ENCODE measurements around the gene RXFP3. TPM values are rescaled to one million over a fixed set of nuclear protein-coding genes. Genes with fewer than 3 reads are reported as not detected.

RXFP3 gene
- total and polyA plus RNA-seq, 2 of the 8 experiments (the other 6 are each of a cell fraction or from before 2014, with no cell fraction given), result 0.15 TPM; not detected in 1

DNA sequence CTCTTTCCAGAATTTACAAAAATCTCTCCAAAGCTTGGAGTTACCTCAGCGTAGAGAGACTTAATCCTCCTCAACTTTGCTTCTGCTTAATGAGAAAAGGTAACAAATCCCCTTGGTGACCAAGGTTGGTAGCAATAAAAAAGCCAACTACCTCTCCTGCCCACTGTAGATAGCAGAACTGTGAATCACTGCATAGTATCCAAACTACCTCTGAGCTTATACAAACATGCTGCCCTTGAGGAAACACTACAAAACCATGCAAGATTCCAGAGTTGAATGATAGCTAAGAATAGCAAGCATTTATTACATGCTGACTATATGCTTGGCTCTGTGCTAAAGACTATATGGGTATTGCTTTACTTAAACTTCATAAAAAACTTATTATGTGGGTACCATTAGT, 41.6 kb upstream of the RXFP3 start:
- H2BK15ac ChIP-seq (ENCODE audit: low read length), result no peak overlapping the region
- CTCF ChIA-PET (ENCODE audit: partially characterized antibody), result interaction anchor here (1.7 kb wide), 1 partner anchor 305 kb away, joined by 7 read pairs; no protein-coding TSS in a partner anchor
- H3K18ac ChIP-seq (ENCODE audit: extremely low read depth, low read length), result no peak overlapping the region
- FAIRE-seq (no peak), DNase-seq (ENCODE audit: low read depth in 1 of 2, low spot score in 2 of 2) (no peak)
- no peak overlapping the region for H3K4me2 ChIP-seq (ENCODE audit: insufficient read depth in 1 of 2, low read depth in 2 of 2, low read length in 2 of 2)
- no peak overlapping the region for H2BK120ac ChIP-seq (replicated peaks; ENCODE audit: low read depth, low read length)
- POLR2A ChIA-PET (ENCODE audit: partially characterized antibody), result no interaction called here
- H4K5ac ChIP-seq (ENCODE audit: insufficient read length, low read depth, low read length), result no peak overlapping the region
- no peak overlapping the region for H3K23ac ChIP-seq (ENCODE audit: insufficient read length)
- H3K79me2 ChIP-seq (ENCODE audit: control insufficient read depth in 1 of 2, insufficient read depth in 2 of 2, low read length in 2 of 2), result no peaks in the 10 kb centered on the region
- no peak overlapping the region for H2BK5ac ChIP-seq (ENCODE audit: low read depth, low read length)
- H3K4ac ChIP-seq (replicated peaks; ENCODE audit: insufficient read length, low read depth, low read length), result no peak overlapping the region
- H3K9me3 ChIP-seq (ENCODE audit: insufficient read depth in 2 of 2, low read depth in 1 of 2, low read length in 1 of 2), result no peaks in the 10 kb centered on the region
- H3K23me2 ChIP-seq (ENCODE audit: low read depth, low read length), result peaks cover 4% of the 10 kb centered on the region; the same call in 1 of the 2 replicates
- no peaks in the 10 kb centered on the region for H3K79me1 ChIP-seq (ENCODE audit: low read depth, low read length)
- no peak overlapping the region for H2BK20ac ChIP-seq (ENCODE audit: low read length)
- no peaks in the 10 kb centered on the region; a peak in 1 of 7 replicates for H3K27me3 ChIP-seq (replicated peaks in 1 of 4; ENCODE audit: control insufficient read depth in 3 of 4, extremely low read depth in 1 of 4, insufficient read depth in 3 of 4, low read length in 3 of 4)
- H3K14ac ChIP-seq (ENCODE audit: insufficient read length), result no peak overlapping the region
- no peak overlapping the region for H3K9ac ChIP-seq (replicated peaks in 1 of 4; ENCODE audit: extremely low read depth in 1 of 4, low read depth in 3 of 4, low read length in 3 of 4)
- H2AFZ ChIP-seq (ENCODE audit: low read length), result no peak overlapping the region
- no peak overlapping the region for H4K8ac ChIP-seq (ENCODE audit: extremely low read depth, insufficient read depth, low read length)
- H3K4me3 ChIP-seq (ENCODE audit: extremely low read depth in 1 of 4, insufficient read depth in 2 of 4, low read depth in 3 of 4, low read length in 4 of 4), result no peak overlapping the region
- H3K27ac ChIP-seq (ENCODE audit: low read depth, low read length), result no peak overlapping the region
- no peak overlapping the region for H3K56ac ChIP-seq (replicated peaks; ENCODE audit: insufficient read length, low read depth, low read length)
- H4K91ac ChIP-seq (replicated peaks; ENCODE audit: insufficient read length, low read length), result no peak overlapping the region
- peaks cover 4 to 18% (median 10%) of the 10 kb centered on the region in 4 experiments for H3K4me1 ChIP-seq (replicated peaks in 1 of 4; ENCODE audit: control insufficient read depth in 3 of 4, insufficient read depth in 4 of 4, low read length in 3 of 4)
- 91% methylated on average over 1 of the region's 1 CpG; no CpG with 5 or more reads in 1 of the 2 experiments for WGBS, 2 experiments (ENCODE audit: extremely low coverage in 1 of 2, insufficient coverage in 1 of 2, insufficient read length in 1 of 2, insufficient replicate concordance in 2 of 2, low coverage in 1 of 2, low lambda C conversion rate in 2 of 2, missing lambda C conversion rate in 1 of 2)
- no peak overlapping the region for H2AK5ac ChIP-seq (ENCODE audit: low read depth, low read length)
- no peak overlapping the region for H2BK12ac ChIP-seq (ENCODE audit: low read depth, low read length)
- TF ChIP-seq TBP (IDR thresholded peaks at IDR 0.05; ENCODE audit: low read depth, low read length) (no peak), KDM4A (IDR thresholded peaks at IDR 0.05; ENCODE audit: low read depth, low read length, severe bottlenecking) (no peak), BCL11A (IDR thresholded peaks at IDR 0.05; ENCODE audit: low read depth in 2 of 2, low read length in 2 of 2) (no peak), CBX5 (IDR thresholded peaks at IDR 0.05; ENCODE audit: low read depth, low read length) (no peak), SRF (IDR thresholded peaks at IDR 0.05; ENCODE audit: low read depth, low read length) (no peak), GABPA (IDR thresholded peaks at IDR 0.05; ENCODE audit: borderline replicate concordance, insufficient read depth, low read length) (no peak), CHD1 (IDR thresholded peaks at IDR 0.05; ENCODE audit: low read depth, low read length) (no peak), POLR2A (IDR thresholded peaks at IDR 0.05; ENCODE audit: control extremely low read depth in 1 of 2, low read depth in 2 of 2, low read length in 2 of 2) (no peak), POU5F1 (IDR thresholded peaks at IDR 0.05; ENCODE audit: low read depth, low read length) (no peak), YY1 (IDR thresholded peaks at IDR 0.05; ENCODE audit: low read depth, low read length) (no peak), JUND (IDR thresholded peaks at IDR 0.05; ENCODE audit: low read length) (no peak)
- TF ChIP-seq, protein P1, sequence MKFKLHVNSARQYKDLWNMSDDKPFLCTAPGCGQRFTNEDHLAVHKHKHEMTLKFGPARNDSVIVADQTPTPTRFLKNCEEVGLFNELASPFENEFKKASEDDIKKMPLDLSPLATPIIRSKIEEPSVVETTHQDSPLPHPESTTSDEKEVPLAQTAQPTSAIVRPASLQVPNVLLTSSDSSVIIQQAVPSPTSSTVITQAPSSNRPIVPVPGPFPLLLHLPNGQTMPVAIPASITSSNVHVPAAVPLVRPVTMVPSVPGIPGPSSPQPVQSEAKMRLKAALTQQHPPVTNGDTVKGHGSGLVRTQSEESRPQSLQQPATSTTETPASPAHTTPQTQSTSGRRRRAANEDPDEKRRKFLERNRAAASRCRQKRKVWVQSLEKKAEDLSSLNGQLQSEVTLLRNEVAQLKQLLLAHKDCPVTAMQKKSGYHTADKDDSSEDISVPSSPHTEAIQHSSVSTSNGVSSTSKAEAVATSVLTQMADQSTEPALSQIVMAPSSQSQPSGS (IDR thresholded peaks at IDR 0.05; ENCODE audit: low read length), result no peak
- no peaks in the 10 kb centered on the region for H4K20me1 ChIP-seq (replicated peaks in 1 of 2; ENCODE audit: control insufficient read depth in 1 of 2, insufficient read depth in 2 of 2, low read length in 2 of 2)
- no peaks in the 10 kb centered on the region for H3K36me3 ChIP-seq (ENCODE audit: control insufficient read depth in 2 of 4, insufficient read depth in 4 of 4, low read length in 3 of 4)
